ENCODE results near the gene DIAPH1. TPM values are rescaled to one million over a fixed set of nuclear protein-coding genes. Genes with fewer than 3 reads are reported as not detected.

The DIAPH1 gene
- total RNA-seq = 118 TPM
- long read RNA-seq, partial matches to known transcripts = 28 of 115 reads
- long read RNA-seq, other reads (novel, unspliced or antisense) = 85 of 115 reads

DNA sequence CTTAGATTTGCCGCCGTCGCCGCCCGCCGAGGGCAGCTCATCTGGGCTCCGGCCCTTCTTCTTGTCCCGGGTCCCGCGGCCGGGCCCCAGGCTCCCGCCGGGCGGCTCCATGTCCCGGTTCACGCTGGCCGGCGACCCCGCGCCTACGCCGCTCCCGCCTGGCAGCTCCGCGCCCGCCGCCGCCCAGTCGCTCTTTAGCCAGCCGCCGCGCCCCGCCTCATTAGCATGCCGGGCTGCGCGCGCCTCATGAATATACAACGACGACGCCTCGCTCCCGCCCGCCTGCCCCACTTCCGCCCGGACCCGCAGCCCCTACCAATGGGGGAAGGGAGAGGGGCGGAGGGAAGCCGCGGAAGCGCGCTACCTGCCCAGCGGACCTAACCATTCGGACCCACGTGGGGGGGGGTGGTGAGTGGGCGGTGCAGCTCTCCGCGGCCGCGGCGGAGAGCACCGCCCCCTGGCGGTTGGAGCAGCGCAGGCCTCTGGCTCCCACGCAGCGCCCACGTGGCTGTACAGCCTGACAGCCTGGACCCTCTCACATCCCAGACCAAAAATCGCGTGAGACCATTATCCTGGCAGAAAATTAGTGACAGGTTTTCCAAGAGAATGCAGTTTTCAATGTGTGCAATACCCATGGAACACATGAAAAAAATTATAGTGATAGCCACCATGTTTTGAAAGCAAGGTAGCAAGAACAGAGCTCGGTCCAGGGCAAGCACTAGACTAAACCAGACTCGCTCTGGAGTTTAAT, at the start of gene DIAPH1:
Gene DIAPH1, minus strand, starts transcription at position 197 of the 751 bp plus-strand sequence. Its CDS starts 86 bp downstream, at position 111.
- no peaks in the 10 kb centered on the region for H3K27me3 ChIP-seq (ENCODE audit: low read depth)
- intact Hi-C loops (cut with DNase I) = no loop called here
- DNase-seq (peak; percentile 100), ATAC-seq (peak; percentile 96 to 98)
- peak within 1 kb of the TSS; percentile 96 for H3K27ac ChIP-seq
- H3K4me3 ChIP-seq = peak within 1 kb of the TSS; percentile 89
- TF ChIP-seq, protein P1, sequence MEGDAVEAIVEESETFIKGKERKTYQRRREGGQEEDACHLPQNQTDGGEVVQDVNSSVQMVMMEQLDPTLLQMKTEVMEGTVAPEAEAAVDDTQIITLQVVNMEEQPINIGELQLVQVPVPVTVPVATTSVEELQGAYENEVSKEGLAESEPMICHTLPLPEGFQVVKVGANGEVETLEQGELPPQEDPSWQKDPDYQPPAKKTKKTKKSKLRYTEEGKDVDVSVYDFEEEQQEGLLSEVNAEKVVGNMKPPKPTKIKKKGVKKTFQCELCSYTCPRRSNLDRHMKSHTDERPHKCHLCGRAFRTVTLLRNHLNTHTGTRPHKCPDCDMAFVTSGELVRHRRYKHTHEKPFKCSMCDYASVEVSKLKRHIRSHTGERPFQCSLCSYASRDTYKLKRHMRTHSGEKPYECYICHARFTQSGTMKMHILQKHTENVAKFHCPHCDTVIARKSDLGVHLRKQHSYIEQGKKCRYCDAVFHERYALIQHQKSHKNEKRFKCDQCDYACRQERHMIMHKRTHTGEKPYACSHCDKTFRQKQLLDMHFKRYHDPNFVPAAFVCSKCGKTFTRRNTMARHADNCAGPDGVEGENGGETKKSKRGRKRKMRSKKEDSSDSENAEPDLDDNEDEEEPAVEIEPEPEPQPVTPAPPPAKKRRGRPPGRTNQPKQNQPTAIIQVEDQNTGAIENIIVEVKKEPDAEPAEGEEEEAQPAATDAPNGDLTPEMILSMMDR (IDR thresholded peaks at IDR 0.05) = peak; percentile 97
- H3K36me3 ChIP-seq = peaks cover 43% of the 10 kb centered on the region
- H3K4me1 ChIP-seq = peaks cover 23% of the 10 kb centered on the region
- H3K9me3 ChIP-seq = no peaks in the 10 kb centered on the region

DNA sequence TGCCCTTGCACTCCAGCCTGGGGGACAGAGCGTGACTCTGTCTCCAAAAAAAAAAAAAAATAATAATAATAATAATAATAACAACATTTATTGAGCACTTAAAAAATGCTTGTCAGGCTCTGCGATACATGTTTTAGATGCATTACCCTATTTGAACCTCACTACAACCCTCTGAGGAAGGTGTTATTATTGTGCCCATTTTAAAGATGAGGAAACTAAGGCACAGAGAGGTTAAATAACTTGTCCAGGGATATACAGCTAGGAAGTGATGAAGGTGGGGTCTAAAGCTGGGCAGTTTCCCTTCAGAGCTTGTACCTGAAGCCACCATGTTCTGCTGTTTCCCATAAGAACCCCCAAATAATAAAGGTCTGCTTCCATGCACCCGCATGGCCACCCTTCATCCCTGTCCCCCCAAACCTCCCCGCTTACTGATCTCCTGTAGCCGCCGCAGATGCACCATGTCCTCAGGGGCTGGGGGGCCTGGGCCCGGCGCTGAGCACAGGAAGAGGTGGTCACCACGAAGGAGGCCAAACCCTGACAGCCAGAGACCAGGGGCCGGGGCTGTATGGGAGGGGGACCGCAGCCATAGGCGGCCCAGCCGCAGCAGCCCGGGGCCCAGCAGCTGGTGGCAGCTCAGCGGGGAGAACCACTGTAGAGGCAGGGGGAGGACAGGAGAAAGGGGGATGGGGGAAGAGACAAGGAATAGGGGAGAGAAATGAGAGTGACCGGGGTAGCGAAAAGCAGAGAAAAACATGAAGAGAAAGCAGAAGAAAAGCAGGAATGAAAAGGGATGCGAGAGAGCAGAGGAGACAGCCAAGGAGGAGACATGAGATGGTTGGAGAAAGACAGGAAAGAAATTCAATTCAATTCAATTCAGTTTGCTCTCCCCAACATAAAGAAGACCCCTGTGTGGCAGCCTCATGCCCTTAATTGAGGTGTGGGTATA, 47.5 kb upstream of the DIAPH1 start:
- Histone ChIP-seq H3K9me3 (no peaks in the 10 kb centered on the region), H3K27ac (no peak overlapping the region), H3K4me3 (no peak overlapping the region), H3K27me3 (ENCODE audit: low read depth) (no peaks in the 10 kb centered on the region), H3K36me3 (peaks cover 57% of the 10 kb centered on the region), H3K4me1 (peaks cover 7% of the 10 kb centered on the region)
- intact Hi-C loops (cut with DNase I) = no loop called here
- no peak for DNase-seq
- TF ChIP-seq, protein P1 (IDR thresholded peaks at IDR 0.05) = no peak
- ATAC-seq = no peak

DNA sequence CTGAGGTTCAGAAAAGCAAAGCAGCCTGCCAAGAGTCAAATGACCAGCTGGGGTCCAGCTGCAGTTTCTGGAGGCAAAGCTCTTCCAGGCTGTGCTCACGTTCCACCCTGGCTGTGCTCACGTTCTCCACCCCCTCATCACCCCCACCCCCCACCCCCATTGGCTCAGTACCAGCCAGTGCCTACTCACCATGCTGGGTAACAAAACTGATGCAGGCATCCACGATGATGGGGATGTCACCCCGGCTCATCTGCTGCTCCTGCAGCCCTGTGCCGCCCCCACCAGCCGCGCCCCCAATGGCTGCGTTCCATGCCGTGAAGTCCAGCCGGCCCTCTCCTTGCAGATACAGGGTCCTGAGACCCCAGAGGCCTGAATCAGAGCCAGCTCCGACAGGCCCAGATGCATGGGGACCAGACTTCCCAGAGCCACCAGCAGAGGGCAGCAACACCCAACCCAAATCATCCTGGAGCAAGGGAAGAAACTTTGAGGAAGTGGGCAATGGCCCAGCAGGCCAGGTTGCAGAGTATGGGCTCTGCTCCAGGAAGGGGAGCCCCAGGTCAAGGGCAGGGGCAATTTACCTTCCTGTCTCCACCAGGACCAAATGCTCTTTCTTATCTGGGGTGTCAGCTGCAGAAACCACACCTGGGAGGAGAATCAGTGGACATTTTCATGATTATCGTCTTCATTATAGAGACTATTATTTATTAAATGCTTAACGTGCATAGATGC, 46.1 kb upstream of the DIAPH1 start:
- intact Hi-C loops (cut with DNase I) = no loop called here
- Histone ChIP-seq H3K36me3 (peaks cover 52% of the 10 kb centered on the region), H3K27ac (no peak overlapping the region), H3K9me3 (no peaks in the 10 kb centered on the region), H3K4me1 (peaks cover 7% of the 10 kb centered on the region), H3K4me3 (no peak overlapping the region), H3K27me3 (ENCODE audit: low read depth) (no peaks in the 10 kb centered on the region)
- ATAC-seq = peak; percentile 94 to 95
- TF ChIP-seq, protein P1 (IDR thresholded peaks at IDR 0.05) = peak; percentile 97
- DNase-seq = peak; percentile 86

DNA sequence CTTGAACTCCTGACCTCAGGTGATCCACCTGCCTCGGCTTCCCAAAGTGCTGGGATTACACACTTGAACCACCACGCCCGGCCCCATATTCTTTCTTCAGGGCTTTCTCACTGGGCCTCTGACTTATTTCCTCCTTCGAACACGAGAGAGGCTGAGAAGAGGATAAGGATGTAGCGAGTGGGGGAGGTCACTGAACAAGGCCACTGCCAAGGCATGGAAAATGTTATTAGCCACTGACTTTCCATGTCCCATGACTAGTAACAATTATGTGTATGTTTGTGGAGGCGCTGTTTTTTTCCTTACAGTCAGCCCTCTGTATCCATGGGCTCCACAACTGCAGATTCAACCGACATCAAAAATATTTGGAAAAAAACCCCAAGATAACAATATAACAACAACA, 44.7 kb upstream of the DIAPH1 start:
- no peak overlapping the region for H3K4me3 ChIP-seq
- no peak overlapping the region for H3K27ac ChIP-seq
- H3K27me3 ChIP-seq (ENCODE audit: low read depth) = no peaks in the 10 kb centered on the region
- ATAC-seq (no peak), DNase-seq (no peak)
- intact Hi-C loops (cut with DNase I) = no loop called here
- TF ChIP-seq, protein P1 (IDR thresholded peaks at IDR 0.05) = no peak
- peaks cover 50% of the 10 kb centered on the region for H3K36me3 ChIP-seq
- H3K4me1 ChIP-seq = peaks cover 7% of the 10 kb centered on the region
- no peaks in the 10 kb centered on the region for H3K9me3 ChIP-seq

DNA sequence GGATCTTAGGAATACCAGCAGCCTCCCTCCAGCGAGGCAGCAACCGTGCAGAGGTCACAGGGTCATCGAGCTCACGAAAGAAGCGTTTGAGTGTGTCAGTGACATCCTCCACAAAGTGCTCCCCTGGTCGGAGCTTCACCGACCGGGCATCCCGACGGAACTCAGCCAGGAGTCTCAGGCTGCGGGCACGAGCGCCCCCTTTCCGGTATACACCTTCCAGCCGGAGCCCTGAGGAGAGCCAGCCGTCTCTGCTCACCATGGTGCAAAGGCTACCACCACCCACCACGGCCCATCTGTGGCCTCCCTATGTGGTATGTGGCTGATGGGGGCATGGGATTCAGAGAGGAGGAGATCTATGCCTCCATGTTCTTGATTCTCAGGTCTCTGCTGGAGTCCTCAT, 43.2 kb upstream of the DIAPH1 start:
- DNase-seq (no peak), ATAC-seq (no peak)
- Histone ChIP-seq H3K4me3 (no peak overlapping the region), H3K4me1 (peaks cover 7% of the 10 kb centered on the region), H3K27me3 (ENCODE audit: low read depth) (no peaks in the 10 kb centered on the region), H3K36me3 (peaks cover 62% of the 10 kb centered on the region), H3K9me3 (no peaks in the 10 kb centered on the region), H3K27ac (no peak overlapping the region)
- TF ChIP-seq, protein P1 (IDR thresholded peaks at IDR 0.05) = no peak
- intact Hi-C loops (cut with DNase I) = no loop called here

Data from lower lobe of right lung (tissue), 2 donors.